Common myeloid progenitor, CD34-positive (primary cell): ENCODE measurements around the gene CTDSP1.

ENCODE experiments used
- CTCF ChIA-PET: fragments of 350-600 bp; sonication (Branson Sonifier 250); formaldehyde crosslinking; loops from one replicate; lab custom pipeline; 2021; ENCODE audit warnings: antibody characterized with exemption; lab: Charles Lee
- POLR2A ChIA-PET: fragments of 350-600 bp; sonication (Branson Sonifier 250); formaldehyde crosslinking; loops from one replicate; lab custom pipeline; 2021; ENCODE audit warnings: antibody characterized with exemption; lab: Charles Lee
- DNase-seq, 3 donors: peaks; one replicate each; pipeline versions ENCODE4 v3.0.0 to v3.0.0-alpha.2; 2013
- H3K27ac ChIP-seq, 2 experiments: 1 replicate in 1 of 2; 2 replicates in 1 of 2; pipeline ENCODE4 v1.7.0; 2013; ENCODE audit warnings: inconsistent platforms in 2 of 2, low read length in 2 of 2, mild to moderate bottlenecking in 2 of 2, low read depth in 1 of 2, moderate library complexity in 1 of 2; ENCODE audit not compliant: severe bottlenecking in 2 of 2, insufficient read depth in 1 of 2, poor library complexity in 1 of 2
- H3K27me3 ChIP-seq, 5 experiments: replicated peaks in 2 of 5; 1 replicate in 3 of 5; 2 replicates in 2 of 5; pipeline versions ENCODE4 v1.6.1 to v1.7.0; 2013; ENCODE audit warnings: low read length in 4 of 5, mild to moderate bottlenecking in 2 of 5, moderate library complexity in 2 of 5, inconsistent platforms in 1 of 5; ENCODE audit not compliant: insufficient read depth in 5 of 5, control insufficient read depth in 4 of 5
- H3K36me3 ChIP-seq, 4 experiments: 1 replicate in 2 of 4; 2 replicates in 2 of 4; pipeline versions ENCODE4 v1.6.1 to v1.7.0; 2013; ENCODE audit warnings: low read length in 3 of 4, control low read depth in 1 of 4, mild to moderate bottlenecking in 1 of 4; ENCODE audit not compliant: control insufficient read depth in 4 of 4, insufficient read depth in 4 of 4
- H3K4me1 ChIP-seq, 4 experiments: 1 replicate in 3 of 4; 2 replicates in 1 of 4; pipeline versions ENCODE4 v1.6.1 to v1.7.1; 2013; ENCODE audit warnings: low read length in 3 of 4, mild to moderate bottlenecking in 3 of 4, control low read depth in 1 of 4, inconsistent platforms in 1 of 4, moderate library complexity in 1 of 4; ENCODE audit not compliant: control insufficient read depth in 4 of 4, insufficient read depth in 4 of 4; ENCODE audit errors: control extremely low read depth in 1 of 4
- H3K4me3 ChIP-seq, 7 experiments: 1 replicate in 4 of 7; 2 replicates in 3 of 7; pipeline versions ENCODE4 v1.5.1 to v1.7.0; 2013; ENCODE audit warnings: mild to moderate bottlenecking in 7 of 7, low read length in 6 of 7, moderate library complexity in 6 of 7, inconsistent platforms in 2 of 7, low read depth in 2 of 7, control low read depth in 1 of 7; ENCODE audit not compliant: insufficient read depth in 4 of 7, control insufficient read depth in 1 of 7; ENCODE audit errors: extremely low read depth in 1 of 7
- H3K9me3 ChIP-seq, 5 experiments: 1 replicate in 4 of 5; 2 replicates in 1 of 5; pipeline versions ENCODE4 v1.6.1 to v1.7.1; 2013; ENCODE audit warnings: low read length in 4 of 5, mild to moderate bottlenecking in 2 of 5, inconsistent platforms in 1 of 5, low read depth in 1 of 5, moderate library complexity in 1 of 5; ENCODE audit not compliant: control insufficient read depth in 4 of 5, insufficient read depth in 2 of 5; ENCODE audit errors: control extremely low read depth in 1 of 5
- WGBS: methylation state at CpG from one replicate; pipeline ENCODE4 v1.1.5; 2013; ENCODE audit not compliant: insufficient coverage; 5-methylcytosine and 5-hydroxymethylcytosine counted together

Gene CTDSP1

DNA sequence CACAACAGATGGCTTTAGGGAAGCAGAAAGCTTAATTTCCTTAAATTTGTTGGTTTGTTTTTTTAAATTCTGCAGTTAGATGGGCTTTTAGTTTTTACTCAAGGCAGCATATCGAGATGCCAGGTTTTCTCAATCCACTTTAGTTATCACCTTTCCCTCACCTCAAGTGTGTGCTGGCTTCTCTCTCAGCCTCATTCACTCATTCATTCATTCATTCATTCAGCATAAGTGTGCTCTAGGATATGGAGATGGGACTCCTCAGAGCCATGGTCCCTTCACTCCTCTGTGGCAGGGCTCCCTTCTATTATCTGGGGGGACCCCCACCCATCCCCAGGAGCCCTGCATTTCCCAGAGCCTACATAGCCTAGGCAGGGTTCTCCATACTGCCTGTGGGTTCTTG lies 38.3 kb downstream of the CTDSP1 start:
- no peak for DNase-seq
- Histone ChIP-seq H3K4me3 (no peak overlapping the region), H3K36me3 (no peaks in the 10 kb centered on the region), H3K9me3 (no peaks in the 10 kb centered on the region), H3K27me3 (no peaks in the 10 kb centered on the region), H3K27ac (no peak overlapping the region), H3K4me1 (peaks cover 0 to 11% (median 0%) of the 10 kb centered on the region in 4 experiments)
- 100% methylated on average over 1 of the region's 1 CpG for WGBS
- ChIA-PET POLR2A (no interaction called here), CTCF (no interaction called here)

DNA sequence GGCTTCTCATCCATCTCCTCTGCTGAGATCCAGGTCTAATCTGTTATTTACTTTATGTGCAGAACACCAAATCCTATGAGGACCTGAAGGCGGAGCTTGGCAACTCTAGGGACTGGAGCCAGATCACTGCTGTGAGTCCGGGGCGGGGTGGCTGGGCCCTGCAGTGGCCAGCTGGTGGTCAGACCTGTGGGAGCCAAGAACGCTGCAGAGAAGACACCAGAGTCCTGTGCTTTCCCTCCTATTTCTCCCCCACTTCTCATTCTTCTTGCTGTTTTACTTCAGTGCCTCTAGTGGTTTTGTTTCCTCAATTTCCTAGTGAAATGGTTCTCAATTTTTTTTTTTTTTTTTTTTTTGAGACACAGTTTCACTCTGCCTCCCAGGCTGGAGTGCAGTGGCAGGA lies 38.9 kb downstream of the CTDSP1 start:
- Histone ChIP-seq H3K4me1 (peaks cover 0 to 11% (median 0%) of the 10 kb centered on the region in 4 experiments), H3K9me3 (no peaks in the 10 kb centered on the region), H3K27ac (no peak overlapping the region), H3K4me3 (no peak overlapping the region), H3K27me3 (no peaks in the 10 kb centered on the region), H3K36me3 (no peaks in the 10 kb centered on the region)
- POLR2A ChIA-PET = no interaction called here
- no peak for DNase-seq
- CTCF ChIA-PET = no interaction called here
- 100% methylated on average over 1 of the region's 4 CpGs for WGBS

DNA sequence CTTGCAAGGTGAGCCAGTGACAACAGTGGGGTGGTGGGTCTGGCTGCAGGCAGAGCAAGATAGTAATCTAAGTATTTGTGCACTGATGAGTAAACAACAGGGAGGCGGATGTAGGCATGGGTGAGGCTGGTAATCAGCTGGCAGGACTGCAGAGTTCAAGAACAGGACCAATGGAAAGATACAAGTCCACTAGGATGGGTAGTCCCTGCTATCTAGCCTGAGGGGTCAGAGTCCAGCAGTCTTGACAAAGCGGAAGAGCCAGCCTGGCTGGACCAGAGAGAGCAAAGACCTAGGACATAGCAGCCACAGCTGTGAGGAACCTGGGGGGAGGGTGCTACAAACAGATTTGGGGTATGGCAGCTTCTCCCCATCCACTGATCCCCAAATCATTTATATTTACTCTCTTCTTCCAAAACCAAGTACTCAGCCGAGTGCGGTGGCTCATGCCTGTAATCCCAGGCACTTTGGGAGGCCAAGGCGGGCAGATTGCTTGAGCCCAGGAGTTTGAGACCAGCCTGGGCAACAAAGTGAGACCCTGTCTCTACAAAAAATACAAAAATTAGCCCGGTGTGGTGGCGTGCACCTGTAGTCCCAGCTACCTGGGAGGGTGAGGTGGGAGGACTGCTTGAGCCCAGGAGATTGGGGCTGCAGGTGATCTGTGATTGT lies 45.2 kb downstream of the CTDSP1 start:
- no peaks in the 10 kb centered on the region for H3K4me1 ChIP-seq
- no peak overlapping the region for H3K27ac ChIP-seq
- no peak overlapping the region for H3K4me3 ChIP-seq
- no peaks in the 10 kb centered on the region for H3K27me3 ChIP-seq
- 100% methylated on average over 5 of the region's 7 CpGs for WGBS
- H3K9me3 ChIP-seq = no peaks in the 10 kb centered on the region
- no peak for DNase-seq
- POLR2A ChIA-PET = no interaction called here
- H3K36me3 ChIP-seq = peaks cover 1 to 20% (median 15%) of the 10 kb centered on the region in 4 experiments
- CTCF ChIA-PET = no interaction called here

DNA sequence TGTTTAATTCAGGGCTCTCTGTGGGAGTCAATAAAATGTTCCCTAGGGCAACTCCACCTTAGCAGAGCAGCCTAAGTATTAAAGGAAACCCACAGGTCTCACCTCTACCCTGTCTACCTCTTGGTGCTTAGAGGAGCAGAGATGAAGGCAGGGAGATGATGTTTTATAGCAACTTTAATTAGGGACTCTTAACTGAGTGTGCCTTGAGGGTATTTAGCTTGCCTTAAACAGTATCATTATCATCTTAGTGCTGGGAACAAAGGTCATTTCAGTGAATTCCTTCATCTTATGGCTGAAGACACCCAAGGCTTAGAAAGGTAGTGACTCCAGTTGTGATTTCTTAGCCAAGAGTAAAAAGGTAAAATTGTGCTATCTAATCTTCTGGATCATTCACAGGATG lies 45.9 kb downstream of the CTDSP1 start:
- Histone ChIP-seq H3K36me3 (peaks cover 3 to 23% (median 16%) of the 10 kb centered on the region in 4 experiments), H3K27me3 (no peaks in the 10 kb centered on the region), H3K27ac (no peak overlapping the region), H3K4me1 (no peaks in the 10 kb centered on the region), H3K9me3 (no peaks in the 10 kb centered on the region), H3K4me3 (no peak overlapping the region)
- CTCF ChIA-PET = interaction anchor here (1.1 to 1.7 kb wide), 2 partner anchors 15 to 17 kb away, joined by 3 to 5 read pairs; no protein-coding TSS in a partner anchor
- DNase-seq = no peak
- POLR2A ChIA-PET = interaction anchor here (1.0 kb wide), 1 partner anchor 15 kb away, joined by 3 read pairs; no protein-coding TSS in a partner anchor

DNA sequence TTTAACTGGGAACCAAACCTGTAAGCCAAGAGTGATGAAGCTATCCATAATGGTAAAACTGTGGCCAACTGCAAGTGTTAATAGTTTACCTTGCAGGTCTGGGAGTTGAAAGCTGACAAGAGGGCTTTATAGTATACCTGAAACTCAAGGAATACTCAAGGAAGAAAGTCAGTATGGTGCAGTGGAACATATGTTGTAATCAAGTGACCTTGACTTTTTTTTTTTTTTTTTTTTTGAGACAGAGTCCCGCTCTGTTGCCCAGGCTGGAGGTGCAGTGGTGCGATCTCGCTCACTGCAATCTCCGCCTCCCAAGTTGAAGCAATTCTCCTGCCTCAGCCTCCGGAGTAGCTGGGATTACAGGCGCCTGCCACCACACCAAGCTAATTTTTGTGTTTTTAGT lies 46.9 kb downstream of the CTDSP1 start:
- ChIA-PET CTCF (interaction anchor here (1.1 to 1.7 kb wide), 3 partner anchors 14 to 16 kb away, joined by 3 to 5 read pairs (median 3); no protein-coding TSS in a partner anchor), POLR2A (interaction anchor here (1.0 kb wide), 1 partner anchor 14 kb away, joined by 3 read pairs; no protein-coding TSS in a partner anchor)
- no peak overlapping the region for H3K4me3 ChIP-seq
- no peaks in the 10 kb centered on the region for H3K9me3 ChIP-seq
- no peak overlapping the region for H3K27ac ChIP-seq
- 92% methylated on average over 5 of the region's 6 CpGs for WGBS
- no peaks in the 10 kb centered on the region for H3K4me1 ChIP-seq
- no peak for DNase-seq
- H3K27me3 ChIP-seq = no peaks in the 10 kb centered on the region
- H3K36me3 ChIP-seq = peaks cover 3 to 27% (median 16%) of the 10 kb centered on the region in 4 experiments

DNA sequence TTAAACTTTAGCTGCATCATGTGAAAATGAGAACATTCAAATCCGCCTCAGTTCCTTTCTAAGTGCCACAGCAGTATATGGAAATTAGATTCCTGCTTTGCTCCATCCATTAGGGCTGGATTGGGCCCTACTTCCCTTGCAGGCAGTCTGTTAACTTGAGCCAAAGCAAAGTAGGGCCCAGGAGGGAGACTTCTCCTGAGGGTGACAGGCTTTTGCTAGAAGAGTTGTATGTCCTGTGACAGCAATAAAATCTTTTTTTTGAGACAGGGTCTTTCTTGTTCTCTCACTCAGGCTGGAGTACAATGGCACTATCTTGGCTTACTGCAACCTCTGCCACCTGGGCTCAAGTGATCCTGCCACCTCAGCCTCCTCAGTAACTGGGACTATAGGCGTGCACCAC lies 47.4 kb downstream of the CTDSP1 start:
- Histone ChIP-seq H3K36me3 (peaks cover 3 to 27% (median 16%) of the 10 kb centered on the region in 4 experiments), H3K4me1 (no peaks in the 10 kb centered on the region), H3K27ac (no peak overlapping the region), H3K9me3 (no peaks in the 10 kb centered on the region), H3K27me3 (no peaks in the 10 kb centered on the region), H3K4me3 (no peak overlapping the region)
- no peak for DNase-seq
- ChIA-PET CTCF (interaction anchor here (1.2 to 1.7 kb wide), 2 partner anchors 14 to 16 kb away, joined by 3 read pairs; no protein-coding TSS in a partner anchor), POLR2A (interaction anchor here (0.7 kb wide), 1 partner anchor 16 kb away, joined by 3 read pairs; no protein-coding TSS in a partner anchor)
- WGBS = 100% methylated on average over 2 of the region's 2 CpGs

DNA sequence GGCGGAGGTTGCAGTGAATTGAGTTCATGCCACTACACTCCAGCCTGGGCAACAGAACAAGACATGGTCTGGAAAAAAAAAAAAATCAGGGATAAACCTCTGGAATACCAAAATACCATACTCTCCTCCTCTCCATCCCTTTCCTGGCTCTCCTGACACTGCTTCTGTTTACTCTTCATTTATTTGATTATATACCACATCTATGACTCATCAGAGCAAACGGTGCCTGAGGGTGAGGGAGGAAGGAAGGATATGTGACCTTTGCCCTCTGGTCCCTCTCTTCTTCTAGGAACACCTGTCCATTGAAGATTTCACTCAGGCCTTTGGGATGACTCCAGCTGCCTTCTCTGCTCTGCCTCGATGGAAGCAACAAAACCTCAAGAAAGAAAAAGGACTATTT lies 49.3 kb downstream of the CTDSP1 start:
- POLR2A ChIA-PET = no interaction called here
- no peaks in the 10 kb centered on the region for H3K4me1 ChIP-seq
- 94% methylated on average over 2 of the region's 3 CpGs for WGBS
- H3K9me3 ChIP-seq = no peaks in the 10 kb centered on the region
- no peak overlapping the region for H3K27ac ChIP-seq
- no peaks in the 10 kb centered on the region for H3K27me3 ChIP-seq
- DNase-seq = no peak
- CTCF ChIA-PET = interaction anchor here (0.6 to 1.1 kb wide), 2 partner anchors 18 to 145 kb away, joined by 3 to 6 read pairs; no protein-coding TSS in a partner anchor
- no peak overlapping the region for H3K4me3 ChIP-seq
- H3K36me3 ChIP-seq = peaks cover 11 to 36% (median 25%) of the 10 kb centered on the region in 4 experiments
